Muscle of leg (tissue), 11 donors: ENCODE results near the gene LIN28B. TPM values are rescaled to one million over a fixed set of nuclear protein-coding genes. Genes with fewer than 3 reads are reported as not detected.
"Not testable (repeated sequence)": the region's sequence is repeated elsewhere in the genome, so short reads cannot be mapped to it uniquely, and the experiment has no call there.

ENCODE experiments used
- DNase-seq: peaks from one replicate; pipeline ENCODE4 v3.0.0; 2013
- H3K27ac ChIP-seq: one replicate; pipeline ENCODE4 v1.5.1; 2013; ENCODE audit warnings: mild to moderate bottlenecking, low read length, control low read depth
- H3K27me3 ChIP-seq: one replicate; pipeline ENCODE4 v1.6.1; 2013; ENCODE audit warnings: low read length; ENCODE audit not compliant: control insufficient read depth, insufficient read depth
- H3K36me3 ChIP-seq: one replicate; pipeline ENCODE4 v1.6.1; 2013; ENCODE audit warnings: low read length; ENCODE audit not compliant: control insufficient read depth, insufficient read depth
- H3K4me1 ChIP-seq: one replicate; pipeline ENCODE4 v1.6.1; 2013; ENCODE audit warnings: low read length; ENCODE audit not compliant: control insufficient read depth, insufficient read depth
- H3K4me3 ChIP-seq: one replicate; pipeline ENCODE4 v1.5.1; 2013; ENCODE audit warnings: low read length, control low read depth
- H3K9me3 ChIP-seq: replicated peaks from 2 replicates; pipeline ENCODE4 v1.6.1; 2013; ENCODE audit warnings: low read depth, low read length; ENCODE audit not compliant: control insufficient read depth
- WGBS: methylation state at CpG from one replicate; pipeline ENCODE4 v1.1.5; 2013; ENCODE audit warnings: missing lambda C conversion rate; ENCODE audit not compliant: insufficient coverage; 5-methylcytosine and 5-hydroxymethylcytosine counted together
- polyA plus RNA-seq, 8 donors: library from polyadenylated mRNA; unstranded; fragments of 120-200 nt; gene quantifications; one replicate each; pipeline versions ENCODE4 v1.2.1 to v1.2.3, GENCODE V29; 2013; ENCODE audit warnings: inconsistent platforms in 1 of 8, low replicate concordance in 1 of 8; ENCODE audit not compliant: insufficient read length in 8 of 8, insufficient read depth in 1 of 8
- total RNA-seq: library from RNA; stranded (reverse); fragments of 120-200 nt; gene quantifications from one replicate; pipeline ENCODE4 v1.2.4, GENCODE V29; 2013

Gene LIN28B
- total and polyA plus RNA-seq, 9 donors: 0.04 to 0.12 (median 0.09) TPM

- H3K27ac ChIP-seq: no peak overlapping the region
- H3K27me3 ChIP-seq: no peaks in the 10 kb centered on the region
- DNase-seq: no peak
- no CpG with 5 or more reads among the region's 1 CpG for whole genome bisulfite sequencing
- H3K4me3 ChIP-seq: no peak overlapping the region
- H3K36me3 ChIP-seq: no peaks in the 10 kb centered on the region
- no peaks in the 10 kb centered on the region for H3K9me3 ChIP-seq
- H3K4me1 ChIP-seq: no peaks in the 10 kb centered on the region
Observed at GRCh38 chr6:104984831-104985230, 27.9 kb downstream of the LIN28B start.

GRCh38 chr6:104985875-104986274 lies 29.0 kb downstream of the LIN28B start:
- not testable (repeated sequence) for H3K9me3 ChIP-seq, H3K4me3 ChIP-seq, H3K27me3 ChIP-seq, H3K4me1 ChIP-seq, H3K27ac ChIP-seq, H3K36me3 ChIP-seq, DNase-seq
- WGBS: 100% methylated on average over 1 of the region's 4 CpGs

GRCh38 chr6:104986625-104987024 lies 29.7 kb downstream of the LIN28B start:
- H3K4me1 ChIP-seq: no peaks in the 10 kb centered on the region
- DNase-seq: no peak
- WGBS: 61% methylated on average over 2 of the region's 3 CpGs
- no peaks in the 10 kb centered on the region for H3K36me3 ChIP-seq
- no peak overlapping the region for H3K27ac ChIP-seq
- no peaks in the 10 kb centered on the region for H3K9me3 ChIP-seq
- no peak overlapping the region for H3K4me3 ChIP-seq
- H3K27me3 ChIP-seq: no peaks in the 10 kb centered on the region

GRCh38 chr6:104987218-104987617 lies 30.3 kb downstream of the LIN28B start:
- Histone ChIP-seq H3K27me3 (no peaks in the 10 kb centered on the region), H3K36me3 (no peaks in the 10 kb centered on the region), H3K4me3 (no peak overlapping the region), H3K27ac (no peak overlapping the region), H3K4me1 (no peaks in the 10 kb centered on the region), H3K9me3 (no peaks in the 10 kb centered on the region)
- WGBS: 86% methylated on average over 2 of the region's 3 CpGs
- no peak for DNase-seq

- no peaks in the 10 kb centered on the region for H3K27me3 ChIP-seq
- WGBS: no CpG with 5 or more reads among the region's 1 CpG
- DNase-seq: no peak
- H3K4me3 ChIP-seq: no peak overlapping the region
- no peaks in the 10 kb centered on the region for H3K4me1 ChIP-seq
- no peak overlapping the region for H3K27ac ChIP-seq
- no peaks in the 10 kb centered on the region for H3K9me3 ChIP-seq
- no peaks in the 10 kb centered on the region for H3K36me3 ChIP-seq
Observed at GRCh38 chr6:104990085-104990484, 33.2 kb downstream of the LIN28B start.

- not testable (repeated sequence) for H3K36me3 ChIP-seq, H3K4me3 ChIP-seq, H3K27ac ChIP-seq, H3K9me3 ChIP-seq, DNase-seq, H3K27me3 ChIP-seq, H3K4me1 ChIP-seq
- 98% methylated on average over 15 of the region's 37 CpGs for WGBS
Observed at GRCh38 chr6:104991062-104991461, 34.2 kb downstream of the LIN28B start.

GRCh38 chr6:104993576-104993975 lies 36.7 kb downstream of the LIN28B start:
- H3K9me3 ChIP-seq, DNase-seq, H3K4me3 ChIP-seq, H3K4me1 ChIP-seq, H3K36me3 ChIP-seq, H3K27ac ChIP-seq, H3K27me3 ChIP-seq: not testable (repeated sequence)
- WGBS: 87% methylated on average over 3 of the region's 7 CpGs

GRCh38 chr6:104995989-104996617 lies 39.2 kb downstream of the LIN28B start:
- Histone ChIP-seq H3K4me1 (no peaks in the 10 kb centered on the region), H3K36me3 (no peaks in the 10 kb centered on the region), H3K27me3 (no peaks in the 10 kb centered on the region), H3K9me3 (no peaks in the 10 kb centered on the region), H3K4me3 (no peak overlapping the region), H3K27ac (no peak overlapping the region)
- whole genome bisulfite sequencing: no CpG with 5 or more reads among the region's 2 CpGs
- DNase-seq: peak; percentile 13

- H3K27ac ChIP-seq: no peak overlapping the region
- no peak for DNase-seq
- no peaks in the 10 kb centered on the region for H3K27me3 ChIP-seq
- no peaks in the 10 kb centered on the region for H3K9me3 ChIP-seq
- no peaks in the 10 kb centered on the region for H3K36me3 ChIP-seq
- no peak overlapping the region for H3K4me3 ChIP-seq
- WGBS: no CpG with 5 or more reads among the region's 1 CpG
- H3K4me1 ChIP-seq: no peaks in the 10 kb centered on the region
Observed at GRCh38 chr6:105001063-105001462, 44.2 kb downstream of the LIN28B start.

- H3K4me1 ChIP-seq: no peaks in the 10 kb centered on the region
- no peak overlapping the region for H3K4me3 ChIP-seq
- DNase-seq: no peak
- WGBS: no CpG with 5 or more reads among the region's 1 CpG
- H3K27me3 ChIP-seq: no peaks in the 10 kb centered on the region
- no peaks in the 10 kb centered on the region for H3K36me3 ChIP-seq
- H3K27ac ChIP-seq: no peak overlapping the region
- no peaks in the 10 kb centered on the region for H3K9me3 ChIP-seq
Observed at GRCh38 chr6:105001906-105002305, 45.0 kb downstream of the LIN28B start.

- WGBS: no CpG with 5 or more reads among the region's 1 CpG
- DNase-seq: no peak
- no peak overlapping the region for H3K4me3 ChIP-seq
- H3K9me3 ChIP-seq: no peaks in the 10 kb centered on the region
- no peaks in the 10 kb centered on the region for H3K4me1 ChIP-seq
- H3K27ac ChIP-seq: no peak overlapping the region
- no peaks in the 10 kb centered on the region for H3K36me3 ChIP-seq
- H3K27me3 ChIP-seq: no peaks in the 10 kb centered on the region
Observed at GRCh38 chr6:105005451-105005850, 48.5 kb downstream of the LIN28B start.
